HEK293 (cell line): ENCODE measurements around the gene LEFTY1.

Experiments used
- BCL11B ChIP-seq: fragments of 450-650 bp; formaldehyde crosslinking; IDR thresholded peaks from 2 replicates; pipeline ENCODE4 v1.5.1; 2016; ENCODE audit warnings: low read depth, missing biosample characterization, missing genetic modification characterization
- ZNF174 ChIP-seq: fragments of 450-650 bp; formaldehyde crosslinking; IDR thresholded peaks from 2 replicates; pipeline ENCODE4 v1.5.0; 2017; ENCODE audit warnings: missing biosample characterization, mild to moderate bottlenecking, missing genetic modification characterization
- ZNF274 ChIP-seq, 2 experiments: fragments of 200-500 bp in 1 of 2; fragments of 450-650 bp in 1 of 2; sonication (Bioruptor generic) in 1 of 2; formaldehyde crosslinking in 1 of 2; IDR thresholded peaks; 2 replicates each; pipeline versions ENCODE4 v1.5.1 to v1.6.1; 2014 to 2016; ENCODE audit warnings: borderline replicate concordance in 1 of 2, inconsistent platforms in 1 of 2, low read length in 1 of 2, missing biosample characterization in 1 of 2, missing genetic modification characterization in 1 of 2

DNA sequence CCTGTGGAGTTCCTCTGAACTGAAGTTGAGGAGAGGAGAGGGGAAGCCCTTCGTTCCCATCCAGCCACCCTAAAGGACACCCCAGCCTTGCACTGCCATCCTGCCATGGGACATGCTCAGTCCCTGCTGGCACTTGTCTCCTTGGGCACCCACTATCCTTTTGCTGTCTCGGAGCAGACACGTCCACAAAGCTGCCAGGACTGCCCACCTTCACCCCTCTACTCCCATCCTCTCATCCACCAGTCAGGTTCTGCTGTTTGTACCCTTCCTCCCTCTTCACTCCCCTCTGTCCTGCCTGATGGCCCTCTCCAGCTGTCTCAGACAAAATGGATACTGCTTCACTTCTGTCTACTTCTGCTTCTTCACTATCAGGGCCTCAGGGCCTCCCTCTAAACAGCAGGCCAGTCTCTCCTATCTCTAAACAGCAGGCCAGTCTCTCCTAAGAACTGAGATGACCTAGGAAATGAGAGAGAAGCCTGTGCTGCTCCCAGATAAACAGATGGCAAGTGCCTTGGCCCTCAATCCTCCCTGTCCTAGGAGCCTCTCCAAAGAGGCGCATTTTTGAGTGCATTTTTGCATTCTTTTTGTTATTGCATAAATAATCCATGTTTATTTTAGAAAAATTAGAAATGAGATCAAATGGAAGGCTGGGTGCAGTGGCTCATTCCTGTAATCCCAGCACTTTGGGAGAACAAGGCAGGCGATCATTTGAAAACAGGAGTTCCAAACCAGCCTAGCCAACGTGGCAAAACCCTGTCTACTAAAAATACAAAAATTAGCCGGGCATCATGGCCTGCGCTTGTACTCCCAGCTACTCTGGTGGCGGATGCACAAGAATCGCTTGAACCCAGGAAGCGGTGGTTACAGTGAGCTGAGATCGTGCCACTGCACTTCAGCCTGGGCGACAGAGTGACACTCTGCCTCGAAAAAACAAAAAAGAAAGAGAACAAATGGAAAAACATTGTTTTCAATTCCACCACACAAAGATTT, 39.5 kb upstream of the LEFTY1 start:
- TF ChIP-seq BCL11B (tag by site-specific recombination) (no peak), ZNF174 (no peak), ZNF274 (IDR thresholded peaks at IDR 0.05; ENCODE audit: low read length) (no peak), ZNF274 (tag by site-specific recombination; IDR thresholded peaks at IDR 0.05; ENCODE audit: borderline replicate concordance) (no peak)
